Measurements from ENCODE around the gene SORCS2.

The SORCS2 gene

DNA sequence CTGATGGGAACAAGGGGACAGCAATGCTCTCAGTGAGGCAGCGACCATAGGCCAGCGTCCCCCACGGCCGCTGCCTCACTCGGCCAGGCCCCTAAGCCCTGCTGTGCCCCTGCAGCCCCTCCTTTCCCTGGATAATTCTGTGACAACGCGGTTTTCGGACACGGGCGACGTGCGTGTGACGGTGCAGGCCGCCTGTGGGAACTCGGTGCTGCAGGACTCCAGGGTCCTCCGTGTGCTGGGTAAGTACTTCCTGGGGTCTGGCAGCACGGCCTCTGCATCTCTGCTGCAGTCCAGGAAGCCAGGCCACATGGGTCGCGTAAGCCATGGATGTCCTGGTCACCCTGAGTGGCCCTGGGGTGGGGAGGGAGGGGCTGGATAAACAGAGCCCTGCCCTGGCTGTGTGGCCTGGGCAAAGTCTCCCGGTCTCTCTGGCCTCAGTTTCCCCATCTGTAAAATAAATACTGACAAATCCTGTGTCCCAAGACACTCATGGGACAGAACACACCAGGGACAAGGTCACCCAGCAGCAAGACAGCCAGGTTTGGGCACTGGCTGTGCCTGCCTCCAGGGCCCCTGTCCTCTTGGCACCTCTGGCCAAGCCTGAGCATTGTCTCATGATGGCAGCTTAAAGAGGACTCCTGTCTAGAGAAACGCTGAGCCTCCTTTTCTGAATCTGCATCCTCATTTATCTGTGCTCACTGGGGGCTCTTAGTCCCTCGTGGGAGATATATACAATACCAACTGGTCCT lies 534.5 kb downstream of the SORCS2 start:
- no peak for DNase-seq

- DNase-seq, result no peak
Measured at GRCh38 chr4:7727749-7728148, 535.4 kb downstream of the SORCS2 start.

GRCh38 chr4:7731437-7731836 lies 539.1 kb downstream of the SORCS2 start:
- DNase-seq, result no peak

DNA sequence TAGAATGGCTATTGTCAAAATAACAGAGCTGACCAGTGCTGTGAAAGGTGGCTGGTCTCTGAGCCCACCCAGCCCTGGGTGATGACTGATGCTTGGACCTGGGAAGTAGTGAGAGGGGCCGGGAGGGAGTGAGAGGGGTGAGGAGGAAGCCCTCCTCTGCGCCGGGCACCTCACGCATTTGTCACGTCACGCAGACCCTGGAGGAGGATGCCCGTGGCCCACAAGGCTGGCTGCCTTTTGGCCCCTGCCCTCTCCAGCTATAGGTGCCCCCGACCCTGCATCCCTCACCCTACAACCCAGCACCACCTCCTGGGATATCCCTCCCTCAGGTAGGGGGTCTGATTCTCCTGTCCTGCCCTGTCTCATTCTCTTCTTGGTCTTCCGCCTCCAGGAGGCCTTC lies 539.9 kb downstream of the SORCS2 start:
- no peak for DNase-seq

GRCh38 chr4:7733201-7733600 lies 540.9 kb downstream of the SORCS2 start:
- no peak for DNase-seq

- DNase-seq, result no peak
Measured at GRCh38 chr4:7733801-7734650, 541.7 kb downstream of the SORCS2 start.

DNA sequence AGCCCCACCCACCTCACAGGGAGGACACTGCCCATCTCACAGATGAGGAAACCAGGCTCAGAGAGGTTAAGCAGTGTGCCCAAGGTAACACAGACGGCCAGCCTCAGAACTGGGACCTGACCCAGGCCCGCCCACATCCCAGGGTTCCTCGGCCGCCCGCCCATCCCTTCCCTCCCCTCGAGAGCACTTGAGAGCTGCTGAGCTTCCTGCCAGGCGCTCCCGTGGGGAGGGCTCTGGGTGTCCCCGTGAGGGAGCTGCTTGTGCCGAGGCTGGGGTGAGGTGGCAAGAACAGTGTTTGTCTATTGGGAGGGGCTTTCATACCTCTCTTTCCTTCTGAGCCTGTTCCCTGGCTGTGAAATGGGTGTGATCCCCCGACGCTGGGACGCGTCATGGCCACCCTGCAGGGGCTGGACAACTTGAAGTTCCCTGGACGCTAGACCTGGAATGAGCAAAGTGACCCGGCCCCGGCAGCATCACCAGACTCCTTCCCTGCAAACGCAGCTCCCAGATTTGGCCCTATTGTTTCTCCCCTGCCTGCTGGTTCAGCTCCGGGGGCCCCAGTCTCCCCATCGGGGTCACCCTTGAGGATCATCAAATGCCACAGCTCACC lies 542.4 kb downstream of the SORCS2 start:
- no peak for DNase-seq

DNA sequence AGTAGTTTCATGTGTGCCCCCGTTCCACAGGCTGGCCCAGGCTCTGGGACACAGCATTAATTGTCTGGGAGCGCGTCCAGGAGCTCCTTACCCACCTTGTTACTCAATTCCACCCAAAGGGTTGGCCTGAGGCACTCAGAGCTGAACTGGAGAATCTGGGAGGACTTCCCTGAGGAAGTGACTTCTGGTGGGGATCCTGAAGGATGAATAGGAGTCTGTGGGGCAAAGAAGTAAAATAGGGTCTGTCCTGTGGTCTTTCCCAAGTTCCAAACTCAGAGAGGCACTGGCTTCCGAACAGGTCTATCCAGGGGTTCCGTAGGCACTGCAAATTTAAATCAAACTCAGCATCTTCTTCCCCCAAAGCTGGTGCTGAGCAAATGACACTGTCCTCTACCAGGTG lies 543.1 kb downstream of the SORCS2 start:
- DNase-seq, result no peak

DNA sequence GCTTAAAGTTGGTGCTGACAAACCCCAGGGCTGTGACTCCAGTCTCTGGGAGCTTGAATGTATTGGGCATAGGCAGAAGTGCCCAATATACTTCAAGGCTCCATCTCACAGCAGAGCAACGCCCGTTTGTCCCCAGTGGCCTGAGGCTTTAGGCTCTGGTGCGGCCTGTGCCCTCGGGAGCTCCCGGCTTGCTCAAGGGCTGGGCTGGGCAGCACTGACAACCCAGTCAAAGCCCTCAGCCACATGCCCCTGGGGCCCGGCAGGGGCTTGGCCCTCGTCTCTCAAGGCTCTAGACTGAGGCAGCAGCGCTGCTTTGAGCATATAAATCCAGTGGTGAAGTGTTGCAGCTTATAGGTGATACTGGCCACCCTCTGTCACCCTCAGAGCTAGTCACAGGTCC lies 543.6 kb downstream of the SORCS2 start:
- DNase-seq, result no peak

DNA sequence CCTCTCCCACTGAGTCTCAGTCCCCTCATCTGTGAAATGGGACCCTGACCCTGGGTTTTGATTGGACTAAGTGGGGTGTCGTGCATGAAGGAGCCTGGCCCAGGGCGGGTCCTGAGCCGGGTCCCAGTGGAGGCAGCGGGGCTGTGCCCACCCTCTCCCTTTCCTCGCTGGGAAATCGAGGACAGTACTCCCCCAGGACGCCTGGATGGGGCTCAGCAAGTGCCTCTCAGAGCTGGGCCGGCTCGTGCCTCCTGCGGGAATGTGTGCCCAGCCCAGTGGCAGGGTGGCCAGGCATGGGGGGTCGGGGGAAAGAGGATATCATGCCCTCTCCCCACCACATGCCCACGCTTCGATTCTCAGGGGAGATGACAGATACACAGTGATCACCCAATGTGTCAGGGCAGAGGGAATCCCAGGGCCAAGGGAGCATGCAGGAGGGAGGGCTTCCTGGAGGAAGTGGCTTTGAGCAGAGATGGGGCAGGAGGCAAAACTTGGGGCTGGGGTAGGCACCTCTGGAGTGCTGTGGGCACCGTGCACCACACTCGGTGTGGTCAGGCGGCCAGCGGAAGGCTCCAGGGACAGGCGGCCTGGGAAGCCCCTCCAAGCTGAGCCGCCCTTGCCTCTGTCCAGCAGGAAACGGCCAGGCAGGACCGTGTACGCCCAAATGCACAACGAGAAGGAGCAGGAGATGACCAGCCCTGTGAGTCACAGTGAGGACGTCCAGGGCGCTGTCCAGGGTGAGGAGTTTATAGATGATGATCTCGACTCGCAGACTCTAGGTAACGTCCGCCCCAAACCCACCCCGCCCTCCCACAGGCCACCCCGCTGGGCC lies 544.3 kb downstream of the SORCS2 start:
- no peak for DNase-seq

GRCh38 chr4:7737268-7737645 lies 544.9 kb downstream of the SORCS2 start:
- no peak for DNase-seq

- DNase-seq, result no peak
Measured at GRCh38 chr4:7737752-7738457, 545.6 kb downstream of the SORCS2 start.

DNA sequence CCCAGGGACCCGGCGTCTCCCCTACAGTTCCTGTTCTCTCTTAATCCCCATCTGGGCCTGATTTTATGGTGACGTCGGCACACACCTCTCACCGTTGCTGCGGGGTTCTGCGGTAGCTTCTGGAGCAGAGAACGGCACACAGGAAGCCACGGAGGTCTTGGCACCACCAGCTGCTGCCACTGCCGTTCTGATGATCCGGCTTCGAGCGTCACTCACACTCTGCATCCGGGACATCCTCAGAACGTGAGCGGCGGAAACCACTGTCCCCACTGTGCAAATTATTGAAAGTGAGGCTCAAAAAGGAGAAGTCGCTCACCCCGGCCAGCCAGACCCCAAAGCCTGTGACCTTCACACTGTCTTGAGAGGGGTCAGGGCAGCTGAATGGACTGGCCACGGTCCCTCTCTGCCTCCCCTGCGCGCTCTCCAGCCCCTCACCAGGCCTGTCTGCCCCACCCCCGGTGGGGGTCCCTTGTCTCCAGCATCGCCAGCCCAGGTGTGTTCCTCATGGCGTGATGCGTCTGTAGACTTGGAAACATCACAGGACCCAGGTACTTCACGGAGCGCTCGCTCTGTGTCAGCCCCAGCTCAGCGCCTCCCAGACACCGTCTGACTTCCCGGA lies 546.2 kb downstream of the SORCS2 start:
- DNase-seq, result no peak

GRCh38 chr4:7739077-7739917 lies 547.0 kb downstream of the SORCS2 start:
- DNase-seq, result no peak

- no peak for DNase-seq
Measured at GRCh38 chr4:7739918-7740865, 547.9 kb downstream of the SORCS2 start.

DNA sequence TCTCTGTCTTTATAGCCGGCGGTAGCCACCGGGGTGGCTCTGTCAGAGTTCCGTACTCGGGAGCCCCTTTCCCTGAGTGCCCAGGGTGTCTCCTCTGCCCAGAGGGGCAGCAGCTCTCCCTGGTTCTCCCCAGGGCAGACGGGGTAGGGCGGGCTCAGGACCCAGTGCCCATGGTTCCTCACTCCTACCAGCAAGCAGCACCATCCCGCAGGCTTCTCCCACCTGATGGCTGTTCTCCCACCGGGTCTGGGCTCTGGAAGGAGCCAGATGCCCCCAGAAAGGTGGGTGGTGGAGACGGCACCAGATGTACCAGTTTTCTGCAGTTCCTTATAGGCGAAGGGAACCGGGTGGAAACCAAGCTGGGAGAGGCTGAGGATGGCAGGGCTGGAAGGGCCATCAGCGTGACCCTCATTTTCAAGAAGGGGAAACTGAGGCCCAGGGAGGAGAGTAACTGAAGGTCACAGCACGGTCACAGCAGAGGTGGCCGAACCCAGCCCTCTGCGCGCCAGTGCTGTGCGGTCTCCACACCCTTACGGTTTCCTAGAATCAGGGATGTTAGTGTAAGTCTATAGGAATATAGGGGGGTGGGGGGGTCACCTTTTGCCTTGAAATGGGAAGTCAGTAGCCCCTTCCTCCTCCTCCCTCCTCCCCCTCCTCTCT lies 548.7 kb downstream of the SORCS2 start:
- DNase-seq, result no peak

- DNase-seq, result no peak
Measured at GRCh38 chr4:7741946-7742806, 549.8 kb downstream of the SORCS2 start.

GRCh38 chr4:7742807-7743280 lies 550.5 kb downstream of the SORCS2 start:
- no peak for DNase-seq

Data from fibroblast of upper back skin (primary cell).